Measurements from ENCODE around the gene URI1.

DNA sequence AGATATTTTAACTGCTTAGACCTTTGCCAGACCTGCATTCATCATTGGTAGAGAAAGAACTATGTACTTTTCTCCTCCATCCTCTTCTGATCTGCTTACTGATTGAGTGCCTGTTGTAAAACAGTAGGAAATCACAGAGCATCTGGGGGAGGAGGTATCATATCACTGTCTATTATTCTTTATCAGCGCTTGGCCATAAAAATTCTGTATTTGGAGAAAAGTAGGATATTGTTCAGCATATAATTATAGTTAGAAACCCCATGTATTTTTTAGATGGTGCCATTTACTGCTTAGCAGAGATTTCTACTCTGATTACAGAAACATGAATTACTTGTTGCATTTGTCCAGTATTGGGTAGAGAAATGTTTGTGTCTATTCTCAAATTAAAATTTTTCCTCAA is 62.4 kb downstream of the URI1 start:
- TF ChIP-seq CTCF (IDR thresholded peaks at IDR 0.05; ENCODE audit: low read length) (no peak), EZH2 (IDR thresholded peaks at IDR 0.05; ENCODE audit: borderline replicate concordance, low read length) (no peak)
